Neuronal stem cell (in vitro differentiated cells): Measurements from ENCODE around the gene RPTN.

Source experiments
- DNase-seq: peaks from one replicate; pipeline ENCODE4 v3.0.0-alpha.2; 2013; ENCODE audit warnings: low spot score
- H2AFZ ChIP-seq: one replicate; pipeline ENCODE4 v1.6.1; 2013; ENCODE audit warnings: mild to moderate bottlenecking, low read length, inconsistent platforms
- H2AK5ac ChIP-seq: 2 replicates; pipeline ENCODE4 v1.6.1; 2013; ENCODE audit warnings: low read depth, mild to moderate bottlenecking, inconsistent platforms, low read length, moderate library complexity, mixed read lengths
- H2BK120ac ChIP-seq: 2 replicates; pipeline ENCODE4 v1.6.1; 2013; ENCODE audit warnings: low read depth, mild to moderate bottlenecking, inconsistent platforms, low read length, moderate library complexity, mixed read lengths
- H2BK12ac ChIP-seq: one replicate; pipeline ENCODE4 v1.6.1; 2013; ENCODE audit warnings: low read length, inconsistent platforms
- H2BK15ac ChIP-seq: 2 replicates; pipeline ENCODE4 v1.6.1; 2013; ENCODE audit warnings: mild to moderate bottlenecking, low read length, inconsistent platforms, mixed read lengths
- H2BK5ac ChIP-seq: one replicate; pipeline ENCODE4 v1.6.1; 2013; ENCODE audit warnings: inconsistent platforms, mild to moderate bottlenecking, low read length, moderate library complexity
- H3K14ac ChIP-seq: one replicate; pipeline ENCODE4 v1.6.1; 2013; ENCODE audit warnings: low read length, inconsistent platforms
- H3K18ac ChIP-seq: 2 replicates; pipeline ENCODE4 v1.6.1; 2013; ENCODE audit warnings: low read length, inconsistent platforms
- H3K23ac ChIP-seq: 2 replicates; pipeline ENCODE4 v1.6.1; 2013; ENCODE audit warnings: low read depth, mild to moderate bottlenecking, mixed read lengths, low read length, inconsistent platforms; ENCODE audit not compliant: poor library complexity
- H3K27ac ChIP-seq: replicated peaks from 3 replicates; pipeline ENCODE4 v1.5.1; 2013; ENCODE audit warnings: low read length, inconsistent platforms
- H3K27me3 ChIP-seq, 3 experiments: 2 replicates each; pipeline ENCODE4 v1.6.1; 2013; ENCODE audit warnings: low read length in 3 of 3, mild to moderate bottlenecking in 2 of 3, inconsistent platforms in 1 of 3, low read depth in 1 of 3, mixed read lengths in 1 of 3, moderate library complexity in 1 of 3; ENCODE audit not compliant: control insufficient read depth in 3 of 3, insufficient read depth in 3 of 3
- H3K36me3 ChIP-seq, 2 donors: replicated peaks in 1 of 2; 2 replicates each; pipeline ENCODE4 v1.6.1; 2013; ENCODE audit warnings: low read length in 2 of 2; ENCODE audit not compliant: control insufficient read depth in 2 of 2, insufficient read depth in 2 of 2
- H3K4ac ChIP-seq: 2 replicates; pipeline ENCODE4 v1.6.1; 2013; ENCODE audit warnings: inconsistent platforms, mild to moderate bottlenecking, low read length, moderate library complexity
- H3K4me1 ChIP-seq, 2 donors: 1 replicate in 1 of 2; 2 replicates in 1 of 2; pipeline ENCODE4 v1.6.1; 2013; ENCODE audit warnings: low read length in 2 of 2, low read depth in 1 of 2; ENCODE audit not compliant: control insufficient read depth in 2 of 2, insufficient read depth in 1 of 2
- H3K4me2 ChIP-seq: one replicate; pipeline ENCODE4 v1.6.1; 2013; ENCODE audit warnings: mild to moderate bottlenecking, low read length, inconsistent platforms; ENCODE audit not compliant: insufficient read depth, poor library complexity, severe bottlenecking
- H3K4me3 ChIP-seq, 2 donors: 2 replicates each; pipeline ENCODE4 v1.5.1; 2013; ENCODE audit warnings: low read length in 2 of 2, mild to moderate bottlenecking in 2 of 2, inconsistent platforms in 1 of 2, moderate library complexity in 1 of 2
- H3K79me1 ChIP-seq: one replicate; pipeline ENCODE4 v1.6.1; 2013; ENCODE audit warnings: low read depth, mild to moderate bottlenecking, inconsistent platforms, low read length, moderate library complexity
- H3K9ac ChIP-seq: one replicate; pipeline ENCODE4 v1.6.1; 2013; ENCODE audit warnings: mild to moderate bottlenecking, low read depth, low read length, inconsistent platforms; ENCODE audit not compliant: poor library complexity
- H3K9me3 ChIP-seq, 2 donors: replicated peaks in 1 of 2; 2 replicates each; pipeline versions ENCODE3 to v1.6.1; 2013; ENCODE audit warnings: low read length in 2 of 2, mild to moderate bottlenecking in 2 of 2, inconsistent platforms in 1 of 2, low read depth in 1 of 2, mixed read lengths in 1 of 2, moderate library complexity in 1 of 2; ENCODE audit not compliant: control insufficient read depth in 2 of 2, insufficient read depth in 1 of 2
- H4K8ac ChIP-seq: one replicate; pipeline ENCODE4 v1.6.1; 2013; ENCODE audit warnings: low read depth, mild to moderate bottlenecking, inconsistent platforms, low read length, moderate library complexity
- H4K91ac ChIP-seq: one replicate; pipeline ENCODE4 v1.6.1; 2013; ENCODE audit warnings: low read length, low read depth, mild to moderate bottlenecking, inconsistent platforms; ENCODE audit not compliant: poor library complexity
- WGBS, 2 donors: extraction: QIAGEN DNeasy Blood & Tissue Kit; methylation state at CpG; one replicate each; pipeline ENCODE4 v1.1.7; 2013; ENCODE audit warnings: missing lambda C conversion rate in 2 of 2, mixed read lengths in 1 of 2; ENCODE audit not compliant: insufficient read length in 2 of 2, insufficient replicate concordance in 1 of 2; ENCODE audit errors: extremely low coverage in 2 of 2; 5-methylcytosine and 5-hydroxymethylcytosine counted together

RPTN gene

GRCh38 chr1:152112885-152113432 lies 46.1 kb downstream of the RPTN start:
- no peaks in the 10 kb centered on the region for H3K36me3 ChIP-seq
- H2BK120ac ChIP-seq, result no peak overlapping the region
- no peak overlapping the region for H2BK15ac ChIP-seq
- peaks cover 2% of the 10 kb centered on the region for H3K79me1 ChIP-seq
- H2BK5ac ChIP-seq, result no peak overlapping the region
- WGBS, 2 donors, result no CpG with 5 or more reads among the region's 13 CpGs
- H3K27me3 ChIP-seq, result peaks cover 43 to 62% (median 58%) of the 10 kb centered on the region in 3 experiments
- H3K4me3 ChIP-seq, result peak overlapping the region in 1 of 2 donors; percentile 30
- DNase-seq, result no peak
- no peak overlapping the region for H3K18ac ChIP-seq
- no peak overlapping the region for H3K23ac ChIP-seq
- peak overlapping the region; percentile 53 for H3K4me2 ChIP-seq
- peaks cover 14 to 43% of the 10 kb centered on the region in 2 donors for H3K9me3 ChIP-seq
- no peak overlapping the region for H3K4ac ChIP-seq
- H3K14ac ChIP-seq, result no peak overlapping the region
- no peak overlapping the region for H2AK5ac ChIP-seq
- no peak overlapping the region for H4K91ac ChIP-seq
- no peak overlapping the region for H4K8ac ChIP-seq
- H3K4me1 ChIP-seq, result peaks cover 0 to 16% of the 10 kb centered on the region in 2 donors
- H2AFZ ChIP-seq, result peak overlapping the region; percentile 87
- H2BK12ac ChIP-seq, result no peak overlapping the region
- H3K27ac ChIP-seq, result no peak overlapping the region
- H3K9ac ChIP-seq, result no peak overlapping the region

GRCh38 chr1:152112101-152112884 lies 46.7 kb downstream of the RPTN start:
- peak overlapping the region; percentile 97 for H3K14ac ChIP-seq
- H2BK12ac ChIP-seq, result peak overlapping the region; percentile 52
- DNase-seq, result peak; percentile 5
- H3K4me1 ChIP-seq, result peaks cover 0 to 16% of the 10 kb centered on the region in 2 donors
- H3K79me1 ChIP-seq, result peaks cover 2% of the 10 kb centered on the region
- H3K4me3 ChIP-seq, result peak overlapping the region; percentile 30 to 46
- H2AFZ ChIP-seq, result peak overlapping the region; percentile 87
- peak overlapping the region; percentile 69 for H3K23ac ChIP-seq
- peak overlapping the region; percentile 86 for H3K18ac ChIP-seq
- H3K36me3 ChIP-seq, result no peaks in the 10 kb centered on the region
- peak overlapping the region; percentile 53 for H3K4me2 ChIP-seq
- no peak overlapping the region for H2BK120ac ChIP-seq
- H2BK15ac ChIP-seq, result no peak overlapping the region
- no CpG with 5 or more reads among the region's 53 CpGs for WGBS, 2 donors
- no peak overlapping the region for H3K9ac ChIP-seq
- H3K27ac ChIP-seq, result no peak overlapping the region
- H4K91ac ChIP-seq, result no peak overlapping the region
- H3K9me3 ChIP-seq, result peaks cover 14 to 50% of the 10 kb centered on the region in 2 donors
- H3K27me3 ChIP-seq, result peaks cover 50 to 69% (median 64%) of the 10 kb centered on the region in 3 experiments
- H2AK5ac ChIP-seq, result no peak overlapping the region
- no peak overlapping the region for H3K4ac ChIP-seq
- no peak overlapping the region for H2BK5ac ChIP-seq
- no peak overlapping the region for H4K8ac ChIP-seq

GRCh38 chr1:152111515-152111968 lies 47.5 kb downstream of the RPTN start:
- H3K14ac ChIP-seq, result peak overlapping the region; percentile 38
- peak overlapping the region; percentile 9 to 29 for H3K4me3 ChIP-seq
- no peak overlapping the region for H3K4ac ChIP-seq
- H3K36me3 ChIP-seq, result no peaks in the 10 kb centered on the region
- peak overlapping the region; percentile 65 for H3K23ac ChIP-seq
- peak overlapping the region; percentile 66 for H3K4me2 ChIP-seq
- no peak overlapping the region for H4K8ac ChIP-seq
- H3K9ac ChIP-seq, result peak overlapping the region; percentile 70
- peak overlapping the region; percentile 97 for H2BK120ac ChIP-seq
- DNase-seq, result peak; percentile 23
- peak overlapping the region; percentile 90 for H3K18ac ChIP-seq
- no CpG with 5 or more reads among the region's 44 CpGs for WGBS, 2 donors
- no peak overlapping the region for H2BK5ac ChIP-seq
- H2BK15ac ChIP-seq, result no peak overlapping the region
- peak overlapping the region; percentile 75 for H2AK5ac ChIP-seq
- peaks cover 2% of the 10 kb centered on the region for H3K79me1 ChIP-seq
- peaks cover 52 to 69% (median 68%) of the 10 kb centered on the region in 3 experiments for H3K27me3 ChIP-seq
- peak overlapping the region; percentile 87 for H2AFZ ChIP-seq
- H3K27ac ChIP-seq, result no peak overlapping the region
- no peak overlapping the region for H4K91ac ChIP-seq
- H3K4me1 ChIP-seq, result peaks cover 0 to 16% of the 10 kb centered on the region in 2 donors
- peak overlapping the region; percentile 84 for H2BK12ac ChIP-seq
- H3K9me3 ChIP-seq, result peaks cover 14 to 52% of the 10 kb centered on the region in 2 donors
